Measurements from ENCODE around the gene TACC2.

The TACC2 gene

GRCh38 chr10:122144199-122144598 is 155.2 kb downstream of the TACC2 start:
- no peak for DNase-seq (ENCODE audit: low read depth)

DNA sequence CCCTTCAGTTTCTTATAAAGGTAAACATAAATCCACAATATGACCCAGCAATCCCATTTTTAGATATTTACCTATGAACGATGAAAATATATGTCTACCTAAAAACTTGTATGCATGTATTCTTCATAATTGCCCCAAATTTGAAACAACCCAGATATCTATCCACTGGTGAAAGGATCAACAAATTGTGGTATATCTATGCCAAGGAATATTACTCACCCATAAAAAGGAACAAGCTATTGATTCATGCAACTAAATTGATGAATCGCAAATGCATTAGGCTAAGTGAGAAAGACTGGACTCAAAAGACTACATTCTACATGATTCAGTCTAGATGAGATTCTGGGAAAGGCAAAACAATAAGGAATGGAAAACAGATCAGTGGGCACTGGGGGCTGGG is 156.2 kb downstream of the TACC2 start:
- no peak for DNase-seq (ENCODE audit: low read depth)

- no peak for DNase-seq (ENCODE audit: low read depth)
Observed at GRCh38 chr10:122147663-122148062, 158.7 kb downstream of the TACC2 start.

- no peak for DNase-seq (ENCODE audit: low read depth)
Observed at GRCh38 chr10:122148876-122149560, 160.1 kb downstream of the TACC2 start.

DNA sequence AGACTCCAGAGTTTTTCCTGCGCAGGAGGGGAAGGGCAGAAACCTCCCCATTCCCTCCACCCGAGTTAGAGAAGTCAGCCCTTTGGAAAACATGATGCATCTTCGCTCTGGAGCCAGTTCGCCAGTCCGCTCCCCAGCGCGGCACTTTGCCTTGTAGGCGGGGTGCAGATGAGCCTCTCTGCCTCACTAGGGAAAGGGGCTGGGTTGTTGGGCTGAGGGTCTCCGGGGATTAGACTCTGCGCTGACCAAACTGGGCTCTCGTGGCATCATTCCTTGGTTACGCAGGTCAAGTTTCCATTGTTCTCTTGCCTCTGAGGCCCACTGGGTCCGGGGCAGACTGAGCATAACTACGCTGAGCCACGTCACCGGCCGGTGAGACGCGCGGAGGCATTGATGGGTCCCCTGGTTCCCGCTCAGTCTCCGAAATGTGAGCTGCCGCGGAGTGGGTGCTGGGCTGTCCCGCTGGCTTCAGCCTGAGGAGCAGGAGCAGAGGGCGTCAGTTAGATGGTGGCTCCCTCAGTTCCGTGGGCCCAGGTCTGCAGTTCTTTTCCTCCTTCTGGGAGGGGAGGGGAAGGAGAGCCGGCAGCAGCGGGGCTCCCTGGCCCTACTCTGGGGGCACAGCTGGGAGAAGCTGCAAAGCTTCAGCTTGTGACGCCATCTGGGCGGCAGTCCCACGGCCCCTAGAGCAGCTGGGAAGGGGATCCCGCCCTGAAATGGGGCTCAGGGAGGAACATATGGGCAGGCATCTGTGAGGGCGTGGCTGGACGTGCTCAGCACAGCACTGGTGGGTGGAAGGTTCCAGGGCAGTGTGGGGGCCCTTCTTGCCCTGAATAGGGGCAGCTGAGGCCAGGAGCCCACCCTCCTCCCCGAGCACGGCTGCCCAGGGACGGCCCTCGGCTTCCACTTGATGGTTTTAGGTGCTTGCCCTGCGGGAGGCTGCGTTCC is 160.9 kb downstream of the TACC2 start:
- DNase-seq (ENCODE audit: low read depth) = no peak

- DNase-seq (ENCODE audit: low read depth) = no peak
Observed at GRCh38 chr10:122151121-122151694, 162.2 kb downstream of the TACC2 start.

DNA sequence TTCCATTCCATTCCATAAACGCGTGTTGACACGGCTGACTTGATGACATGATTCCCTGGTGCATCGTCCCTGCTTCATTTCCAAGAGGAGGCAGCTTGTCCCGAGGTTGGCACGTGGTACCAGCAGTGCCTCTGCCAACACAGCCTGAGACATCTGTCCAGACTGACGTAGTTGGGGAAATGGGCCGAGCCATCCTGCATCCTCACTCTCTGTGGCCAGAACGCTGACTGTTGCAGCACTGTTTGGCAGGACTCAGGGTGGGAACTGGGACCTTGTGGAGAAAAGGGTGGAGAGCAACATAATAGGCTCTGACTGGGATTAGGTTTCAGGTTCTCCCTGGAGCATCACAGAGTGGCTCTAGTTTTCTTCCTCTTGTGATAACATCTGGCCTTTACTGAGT is 163.6 kb downstream of the TACC2 start:
- DNase-seq (ENCODE audit: low read depth) = peak; percentile 57

- DNase-seq (ENCODE audit: low read depth) = no peak
Observed at GRCh38 chr10:122154031-122154544, 165.1 kb downstream of the TACC2 start.

- no peak for DNase-seq (ENCODE audit: low read depth)
Observed at GRCh38 chr10:122154545-122155366, 165.8 kb downstream of the TACC2 start.

GRCh38 chr10:122157451-122157850 is 168.5 kb downstream of the TACC2 start:
- DNase-seq (ENCODE audit: low read depth) = no peak

DNA sequence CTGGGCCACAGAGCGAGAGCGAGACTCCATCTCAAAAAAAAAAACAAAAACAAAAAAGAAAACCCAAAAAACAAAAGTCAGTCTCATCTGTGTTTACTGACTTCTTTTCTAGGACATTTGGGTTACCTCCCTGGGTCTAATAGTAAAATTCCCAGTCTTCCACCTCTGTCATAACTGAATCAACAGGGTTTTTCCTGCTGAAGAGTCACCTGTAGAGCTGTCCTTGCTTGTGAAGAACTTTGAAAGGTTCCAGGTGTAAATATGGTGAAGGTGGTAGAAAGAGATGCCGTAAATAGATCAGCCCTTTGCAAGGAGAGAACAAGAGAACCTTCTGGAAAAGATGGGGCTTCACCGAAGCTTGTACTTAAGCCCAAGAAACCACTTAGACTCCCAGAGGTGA is 169.4 kb downstream of the TACC2 start:
- DNase-seq (ENCODE audit: low read depth) = no peak

GRCh38 chr10:122159141-122159970 is 170.4 kb downstream of the TACC2 start:
- DNase-seq (ENCODE audit: low read depth) = no peak

DNA sequence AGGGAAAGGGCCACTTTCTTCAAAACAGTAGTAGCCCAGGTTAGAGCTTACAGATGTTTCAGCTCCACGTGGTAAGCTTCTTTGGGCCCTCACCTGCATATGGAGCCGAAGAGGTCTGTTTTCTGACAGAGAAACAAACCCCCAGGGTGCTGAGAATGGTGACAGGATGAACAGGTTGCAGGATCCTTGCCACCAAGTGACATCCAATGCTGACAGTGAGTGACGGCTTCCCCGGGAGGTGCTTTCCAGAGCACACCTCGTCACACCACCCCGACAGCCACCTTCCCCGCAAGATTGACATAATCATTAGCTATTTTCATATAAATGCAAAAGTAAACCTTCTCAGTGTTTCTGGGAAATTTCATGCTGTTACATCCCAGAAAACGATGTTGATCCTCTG is 172.8 kb downstream of the TACC2 start:
- no peak for DNase-seq (ENCODE audit: low read depth)

DNA sequence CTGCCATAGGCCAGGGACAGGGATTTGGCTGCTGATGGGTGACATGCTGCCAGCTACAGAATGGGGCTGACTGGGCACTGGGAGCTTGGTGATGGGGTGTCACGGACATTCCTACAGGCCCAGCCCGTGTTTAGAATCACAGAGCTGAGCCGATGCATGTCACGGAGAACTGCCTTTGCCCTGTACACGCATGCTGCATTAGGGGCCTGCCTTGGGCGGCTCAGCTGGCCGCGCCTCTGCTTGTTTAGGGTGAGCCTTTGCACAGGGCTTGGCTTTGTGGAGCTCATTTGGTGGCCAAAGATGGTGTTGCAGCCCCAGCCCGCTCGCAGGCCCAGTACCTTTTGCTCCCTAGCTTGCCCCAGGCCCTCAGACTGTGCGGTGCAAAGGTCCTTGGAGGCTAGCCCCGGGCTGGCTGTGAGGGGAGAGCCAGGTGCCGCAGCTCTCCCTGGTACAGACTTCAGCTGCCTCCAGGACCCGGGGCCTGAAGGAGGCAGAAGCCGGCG is 173.8 kb downstream of the TACC2 start:
- no peak for DNase-seq (ENCODE audit: low read depth)

DNA sequence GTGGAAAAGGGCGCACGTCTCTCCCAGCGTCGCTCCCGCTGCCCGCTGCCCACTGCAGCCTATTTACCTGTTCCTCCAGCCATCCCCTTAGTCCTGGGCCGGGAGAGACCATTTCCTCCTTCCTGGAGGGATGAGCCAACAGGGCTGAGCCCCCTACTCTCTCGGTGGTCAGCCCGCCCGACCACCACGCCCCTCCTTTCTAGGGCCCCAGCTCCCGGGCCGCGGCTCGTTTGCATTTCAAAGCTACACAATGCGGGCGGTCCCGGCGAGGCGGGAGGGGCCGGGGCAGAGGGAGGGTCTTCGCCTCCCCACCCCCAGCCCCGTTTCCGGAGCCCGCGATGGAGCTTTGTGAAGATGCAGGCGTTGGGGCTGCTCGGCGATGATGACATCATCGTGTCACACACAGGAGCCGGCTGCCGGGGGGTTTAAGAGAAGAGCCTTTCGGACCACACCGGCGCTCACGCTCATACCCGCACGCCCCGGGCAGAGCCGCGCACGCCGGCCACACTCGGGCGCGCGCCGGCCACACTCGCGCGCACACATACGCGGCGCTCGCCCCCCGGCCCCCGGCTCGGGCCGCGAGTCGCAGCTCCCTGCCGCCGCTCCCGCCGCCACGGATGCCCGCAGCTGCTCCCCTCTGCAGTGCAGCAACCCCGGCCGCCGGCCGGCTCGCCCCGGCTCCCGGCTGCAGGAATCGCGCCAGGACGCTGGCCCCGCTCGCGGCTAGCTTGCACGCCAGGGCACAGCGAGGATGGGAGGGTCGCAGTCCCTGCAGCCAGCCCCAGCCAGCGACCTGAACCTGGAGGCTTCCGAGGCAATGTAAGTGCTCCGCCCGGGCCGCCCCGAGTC is 174.4 kb downstream of the TACC2 start:
- DNase-seq (ENCODE audit: low read depth) = no peak

- DNase-seq (ENCODE audit: low read depth) = no peak
Observed at GRCh38 chr10:122164023-122164601, 175.1 kb downstream of the TACC2 start.

DNA sequence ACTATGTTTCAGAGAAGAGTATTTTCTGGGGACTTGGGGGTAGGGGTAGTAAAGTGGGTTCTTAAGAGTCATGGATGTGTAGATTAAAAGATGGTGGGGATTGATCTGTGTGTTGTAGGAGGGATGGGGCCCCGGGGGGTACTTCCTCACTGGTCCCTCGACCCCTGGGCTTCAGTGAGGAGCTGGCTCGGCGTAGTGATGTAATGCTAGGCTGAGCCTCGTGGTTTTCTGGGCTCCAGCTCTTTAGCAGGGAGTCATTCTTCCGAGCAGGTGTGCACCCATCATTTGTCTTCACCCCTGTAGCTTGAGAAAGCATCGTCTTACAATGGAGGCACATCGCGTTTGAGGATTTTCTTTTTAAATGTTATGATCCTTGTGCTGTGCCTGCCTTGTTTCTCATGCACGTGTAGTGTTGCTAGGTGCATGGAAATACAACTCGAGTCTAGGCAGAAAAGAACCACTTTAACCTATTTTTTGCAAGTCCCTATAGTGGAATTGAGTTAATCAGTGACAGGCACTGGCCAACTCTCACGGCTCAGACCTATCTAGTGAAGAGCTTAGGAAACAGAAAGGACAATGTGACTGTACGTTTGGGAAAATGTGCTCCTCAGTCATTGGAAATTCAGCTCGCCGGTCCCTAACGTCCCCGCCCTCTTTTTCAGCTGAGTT is 176.0 kb downstream of the TACC2 start:
- DNase-seq (ENCODE audit: low read depth) = no peak

DNA sequence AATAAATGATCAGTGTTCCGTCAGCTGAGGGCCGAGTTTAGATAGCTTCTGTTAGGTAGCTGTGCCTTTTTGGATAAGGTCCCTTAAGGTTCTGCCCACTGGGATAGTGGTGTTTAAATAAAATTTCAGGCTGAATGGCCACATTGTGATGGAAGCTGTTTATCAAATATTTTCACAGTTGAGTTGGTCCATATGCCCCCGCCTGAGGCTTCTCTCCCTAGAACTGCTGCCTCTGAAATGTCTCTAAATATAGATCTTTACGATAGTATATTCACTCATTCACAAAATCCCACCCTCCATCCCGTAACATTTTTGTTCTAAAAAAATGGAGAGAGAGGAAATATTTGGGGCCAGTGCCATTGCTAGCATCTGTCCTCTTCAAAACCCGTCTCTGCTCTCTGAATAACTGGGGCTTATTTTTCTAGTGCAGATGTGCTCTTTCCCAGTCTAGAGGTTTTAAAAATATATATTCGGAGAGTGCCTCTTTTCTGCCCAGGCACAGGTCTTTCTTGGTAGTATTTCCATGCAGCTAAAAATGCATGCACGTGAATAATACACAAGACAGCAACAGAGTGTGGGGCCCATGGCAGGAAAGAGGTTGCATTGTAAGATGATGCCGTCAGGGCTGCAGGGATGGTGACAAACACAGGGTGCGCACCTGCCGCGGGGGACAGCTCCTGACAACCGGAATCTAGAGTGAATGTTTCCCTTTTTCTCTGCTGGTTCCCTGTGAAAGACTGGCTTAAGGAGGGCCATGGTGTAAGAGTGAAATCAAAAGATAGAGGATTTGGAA is 176.7 kb downstream of the TACC2 start:
- no peak for DNase-seq (ENCODE audit: low read depth)
